ENCODE measurements around the gene TMEM178B.

The TMEM178B gene

DNA sequence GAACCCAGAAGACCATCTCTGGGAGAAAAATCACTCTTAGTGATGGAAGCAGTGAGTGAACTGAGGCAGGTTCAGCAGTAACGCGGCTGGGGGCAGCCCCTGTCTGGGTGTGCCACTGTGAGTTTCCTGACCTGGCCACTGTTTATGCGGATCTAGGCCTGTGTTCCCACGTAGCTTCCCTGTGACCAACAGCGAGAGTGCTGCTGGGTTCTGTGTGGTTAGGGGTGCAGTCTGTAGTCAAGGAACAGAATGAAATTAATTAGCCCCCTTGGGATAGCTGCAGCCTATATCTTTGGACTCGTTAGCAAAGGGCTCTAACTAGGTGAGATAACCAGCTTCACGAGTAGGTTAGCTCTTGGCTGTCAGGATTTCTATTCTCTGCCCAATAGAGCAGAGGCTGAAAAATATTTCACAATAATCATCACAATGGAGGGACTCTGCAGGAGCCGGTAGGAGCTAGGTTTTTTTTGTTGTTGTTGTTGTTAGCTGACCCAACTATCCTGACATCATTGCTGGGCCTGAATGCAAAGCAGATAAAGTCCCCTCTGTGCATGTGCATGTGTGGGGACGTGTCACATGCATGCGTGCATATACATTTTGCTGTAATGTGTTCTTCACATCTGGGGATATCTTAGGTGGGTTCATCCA, 164.9 kb downstream of the TMEM178B start:
- CTCF ChIA-PET: interaction anchor here (1.0 kb wide), 2 partner anchors 9 to 14 kb away, joined by 3 to 4 read pairs; no protein-coding TSS in a partner anchor
- Histone ChIP-seq H3K4me1 (ENCODE audit: control insufficient read depth, insufficient read depth, low read length) (no peaks in the 10 kb centered on the region), H3K4me3 (ENCODE audit: low read depth, low read length) (no peak overlapping the region), H3K9me3 (ENCODE audit: control insufficient read depth, insufficient read depth, low read depth, low read length) (no peaks in the 10 kb centered on the region), H3K27ac (ENCODE audit: extremely low read depth, low read depth, low read length) (no peak overlapping the region), H3K36me3 (ENCODE audit: control insufficient read depth in 2 of 2, insufficient read depth in 1 of 2, low read length in 2 of 2) (no peaks in the 10 kb centered on the region)
- POLR2A ChIA-PET: no interaction called here
- TF ChIP-seq, protein P1, sequence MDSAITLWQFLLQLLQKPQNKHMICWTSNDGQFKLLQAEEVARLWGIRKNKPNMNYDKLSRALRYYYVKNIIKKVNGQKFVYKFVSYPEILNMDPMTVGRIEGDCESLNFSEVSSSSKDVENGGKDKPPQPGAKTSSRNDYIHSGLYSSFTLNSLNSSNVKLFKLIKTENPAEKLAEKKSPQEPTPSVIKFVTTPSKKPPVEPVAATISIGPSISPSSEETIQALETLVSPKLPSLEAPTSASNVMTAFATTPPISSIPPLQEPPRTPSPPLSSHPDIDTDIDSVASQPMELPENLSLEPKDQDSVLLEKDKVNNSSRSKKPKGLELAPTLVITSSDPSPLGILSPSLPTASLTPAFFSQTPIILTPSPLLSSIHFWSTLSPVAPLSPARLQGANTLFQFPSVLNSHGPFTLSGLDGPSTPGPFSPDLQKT (IDR thresholded peaks at IDR 0.05; ENCODE audit: borderline replicate concordance, low read depth, low read length): no peak
- TF ChIP-seq ZNF48 (tag by site-specific recombination; IDR thresholded peaks at IDR 0.05) (no peak), ZBTB7A (tag by site-specific recombination; IDR thresholded peaks at IDR 0.05; ENCODE audit: low read depth) (no peak), ZBTB17 (tag by site-specific recombination; IDR thresholded peaks at IDR 0.05) (no peak), ZNF473 (tag by site-specific recombination; IDR thresholded peaks at IDR 0.05) (no peak), PRDM1 (tag by site-specific recombination; IDR thresholded peaks at IDR 0.05) (no peak), KLF16 (tag by site-specific recombination; IDR thresholded peaks at IDR 0.05) (no peak), ZNF146 (tag by site-specific recombination; IDR thresholded peaks at IDR 0.05) (no peak), ZNF548 (tag by site-specific recombination; IDR thresholded peaks at IDR 0.05) (no peak), ZNF664 (tag by site-specific recombination; IDR thresholded peaks at IDR 0.05) (no peak), ZNF202 (tag by site-specific recombination; IDR thresholded peaks at IDR 0.05; ENCODE audit: borderline replicate concordance) (no peak)

DNA sequence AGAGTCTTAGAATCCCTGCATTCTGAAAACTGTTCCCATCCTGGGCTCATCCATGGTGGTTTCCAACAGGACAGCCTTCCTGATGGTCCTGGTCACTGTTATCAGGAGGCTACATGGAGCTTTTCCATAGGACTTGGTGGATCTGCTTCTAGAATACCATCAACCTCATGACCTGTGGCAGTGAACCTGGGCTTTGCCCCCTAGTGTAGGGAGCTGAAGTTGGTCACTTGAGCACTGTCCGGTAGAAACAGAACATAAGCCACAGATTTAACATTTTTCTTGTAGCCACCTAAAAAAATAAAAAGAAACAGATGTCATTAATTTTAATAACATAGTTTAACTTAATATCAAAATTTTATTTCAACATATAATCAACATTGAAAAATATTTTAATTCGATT, 165.8 kb downstream of the TMEM178B start:
- Histone ChIP-seq H3K36me3 (ENCODE audit: control insufficient read depth in 2 of 2, insufficient read depth in 1 of 2, low read length in 2 of 2) (no peaks in the 10 kb centered on the region), H3K4me3 (ENCODE audit: low read depth, low read length) (no peak overlapping the region), H3K9me3 (ENCODE audit: control insufficient read depth, insufficient read depth, low read depth, low read length) (no peaks in the 10 kb centered on the region), H3K4me1 (ENCODE audit: control insufficient read depth, insufficient read depth, low read length) (no peaks in the 10 kb centered on the region), H3K27ac (ENCODE audit: extremely low read depth, low read depth, low read length) (no peak overlapping the region)
- ChIA-PET POLR2A (no interaction called here), CTCF (interaction anchor here (0.6 kb wide), 1 partner anchor 552 kb away, joined by 5 read pairs; no protein-coding TSS in a partner anchor)
- TF ChIP-seq ZNF112 (tag by site-specific recombination; IDR thresholded peaks at IDR 0.05): no peak
- TF ChIP-seq ZNF747 (tag by site-specific recombination; IDR thresholded peaks at IDR 0.05): no peak
- no peak for TF ChIP-seq ZNF610 (tag by site-specific recombination; IDR thresholded peaks at IDR 0.05; ENCODE audit: borderline replicate concordance)
- no peak for TF ChIP-seq ZFP69B (tag by site-specific recombination; IDR thresholded peaks at IDR 0.05)
- no peak for TF ChIP-seq ZNF707 (tag by site-specific recombination; IDR thresholded peaks at IDR 0.05)
- TF ChIP-seq MEIS1 (CRISPR knock-in tag; IDR thresholded peaks at IDR 0.05; ENCODE audit: borderline replicate concordance): no peak
- TF ChIP-seq ZNF16 (tag by site-specific recombination; IDR thresholded peaks at IDR 0.05; ENCODE audit: low read depth): no peak
- no peak for TF ChIP-seq SP7 (tag by site-specific recombination; IDR thresholded peaks at IDR 0.05)
- TF ChIP-seq, protein P2, sequence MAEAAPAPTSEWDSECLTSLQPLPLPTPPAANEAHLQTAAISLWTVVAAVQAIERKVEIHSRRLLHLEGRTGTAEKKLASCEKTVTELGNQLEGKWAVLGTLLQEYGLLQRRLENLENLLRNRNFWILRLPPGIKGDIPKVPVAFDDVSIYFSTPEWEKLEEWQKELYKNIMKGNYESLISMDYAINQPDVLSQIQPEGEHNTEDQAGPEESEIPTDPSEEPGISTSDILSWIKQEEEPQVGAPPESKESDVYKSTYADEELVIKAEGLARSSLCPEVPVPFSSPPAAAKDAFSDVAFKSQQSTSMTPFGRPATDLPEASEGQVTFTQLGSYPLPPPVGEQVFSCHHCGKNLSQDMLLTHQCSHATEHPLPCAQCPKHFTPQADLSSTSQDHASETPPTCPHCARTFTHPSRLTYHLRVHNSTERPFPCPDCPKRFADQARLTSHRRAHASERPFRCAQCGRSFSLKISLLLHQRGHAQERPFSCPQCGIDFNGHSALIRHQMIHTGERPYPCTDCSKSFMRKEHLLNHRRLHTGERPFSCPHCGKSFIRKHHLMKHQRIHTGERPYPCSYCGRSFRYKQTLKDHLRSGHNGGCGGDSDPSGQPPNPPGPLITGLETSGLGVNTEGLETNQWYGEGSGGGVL (tag by site-specific recombination; IDR thresholded peaks at IDR 0.05): no peak
- no peak for TF ChIP-seq ZNF530 (tag by site-specific recombination; IDR thresholded peaks at IDR 0.05; ENCODE audit: low read depth)
- no peak for TF ChIP-seq SCRT2 (tag by site-specific recombination; IDR thresholded peaks at IDR 0.05)
- TF ChIP-seq ZXDB (tag by site-specific recombination; IDR thresholded peaks at IDR 0.05): no peak
- no peak for TF ChIP-seq ZNF544 (tag by site-specific recombination; IDR thresholded peaks at IDR 0.05)
- no peak for TF ChIP-seq SCRT1 (tag by site-specific recombination; IDR thresholded peaks at IDR 0.05; ENCODE audit: borderline replicate concordance)
- no peak for TF ChIP-seq ZNF132 (tag by site-specific recombination; IDR thresholded peaks at IDR 0.05; ENCODE audit: borderline replicate concordance)
- TF ChIP-seq, protein P3, sequence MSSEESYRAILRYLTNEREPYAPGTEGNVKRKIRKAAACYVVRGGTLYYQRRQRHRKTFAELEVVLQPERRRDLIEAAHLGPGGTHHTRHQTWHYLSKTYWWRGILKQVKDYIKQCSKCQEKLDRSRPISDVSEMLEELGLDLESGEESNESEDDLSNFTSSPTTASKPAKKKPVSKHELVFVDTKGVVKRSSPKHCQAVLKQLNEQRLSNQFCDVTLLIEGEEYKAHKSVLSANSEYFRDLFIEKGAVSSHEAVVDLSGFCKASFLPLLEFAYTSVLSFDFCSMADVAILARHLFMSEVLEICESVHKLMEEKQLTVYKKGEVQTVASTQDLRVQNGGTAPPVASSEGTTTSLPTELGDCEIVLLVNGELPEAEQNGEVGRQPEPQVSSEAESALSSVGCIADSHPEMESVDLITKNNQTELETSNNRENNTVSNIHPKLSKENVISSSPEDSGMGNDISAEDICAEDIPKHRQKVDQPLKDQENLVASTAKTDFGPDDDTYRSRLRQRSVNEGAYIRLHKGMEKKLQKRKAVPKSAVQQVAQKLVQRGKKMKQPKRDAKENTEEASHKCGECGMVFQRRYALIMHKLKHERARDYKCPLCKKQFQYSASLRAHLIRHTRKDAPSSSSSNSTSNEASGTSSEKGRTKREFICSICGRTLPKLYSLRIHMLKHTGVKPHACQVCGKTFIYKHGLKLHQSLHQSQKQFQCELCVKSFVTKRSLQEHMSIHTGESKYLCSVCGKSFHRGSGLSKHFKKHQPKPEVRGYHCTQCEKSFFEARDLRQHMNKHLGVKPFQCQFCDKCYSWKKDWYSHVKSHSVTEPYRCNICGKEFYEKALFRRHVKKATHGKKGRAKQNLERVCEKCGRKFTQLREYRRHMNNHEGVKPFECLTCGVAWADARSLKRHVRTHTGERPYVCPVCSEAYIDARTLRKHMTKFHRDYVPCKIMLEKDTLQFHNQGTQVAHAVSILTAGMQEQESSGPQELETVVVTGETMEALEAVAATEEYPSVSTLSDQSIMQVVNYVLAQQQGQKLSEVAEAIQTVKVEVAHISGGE (tag by site-specific recombination; conservative IDR thresholded peaks at IDR 0.05; ENCODE audit: low read depth): no peak
- TF ChIP-seq REPIN1 (tag by site-specific recombination; IDR thresholded peaks at IDR 0.05; ENCODE audit: low read depth): no peak
- TF ChIP-seq ZNF121 (tag by site-specific recombination; IDR thresholded peaks at IDR 0.05): no peak
